NB4 (cell line): ENCODE results near the gene CSNK1D.

Experiments used
- CTCF ChIP-seq: IDR thresholded peaks from one replicate; pipeline ENCODE4 v1.5.1; 2012; ENCODE audit warnings: low read depth, low read length
- MAX ChIP-seq: IDR thresholded peaks from 2 replicates; pipeline ENCODE4 v1.6.1; 2011; ENCODE audit warnings: low read depth, low read length

GRCh38 chr17:82253179-82253544 lies 20.3 kb downstream of the CSNK1D start:
- TF ChIP-seq CTCF (no peak), MAX (no peak)
